ENCODE measurements around the gene APOBEC2.
"Not testable (repeated sequence)": the region's sequence is repeated elsewhere in the genome, so short reads cannot be mapped to it uniquely, and the experiment has no call there.

Gene APOBEC2

DNA sequence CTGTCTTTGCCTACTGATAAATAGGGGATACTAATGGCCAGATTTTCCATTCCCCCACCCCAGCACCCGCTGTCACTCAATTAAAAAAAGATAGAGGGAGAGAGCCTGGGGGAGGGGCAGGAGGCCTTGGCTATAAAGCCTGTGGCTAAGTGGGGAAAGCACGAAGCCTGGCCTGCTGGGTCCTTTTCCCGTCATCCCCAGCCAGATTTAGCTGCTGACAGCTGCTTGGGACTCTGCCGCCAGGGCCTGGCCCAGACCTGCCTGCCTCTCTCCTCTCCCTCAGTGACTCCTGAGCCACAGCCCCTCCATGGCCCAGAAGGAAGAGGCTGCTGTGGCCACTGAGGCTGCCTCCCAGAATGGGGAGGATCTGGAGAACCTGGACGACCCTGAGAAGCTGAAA is at the start of gene APOBEC2:
Gene APOBEC2 (plus strand): TSS at position 162 of the 400 bp plus-strand sequence. CDS start 146 bp downstream, at position 308.
- DNase-seq (ENCODE audit: extremely low read depth in 1 of 2, low read depth in 1 of 2) = no peak

DNA sequence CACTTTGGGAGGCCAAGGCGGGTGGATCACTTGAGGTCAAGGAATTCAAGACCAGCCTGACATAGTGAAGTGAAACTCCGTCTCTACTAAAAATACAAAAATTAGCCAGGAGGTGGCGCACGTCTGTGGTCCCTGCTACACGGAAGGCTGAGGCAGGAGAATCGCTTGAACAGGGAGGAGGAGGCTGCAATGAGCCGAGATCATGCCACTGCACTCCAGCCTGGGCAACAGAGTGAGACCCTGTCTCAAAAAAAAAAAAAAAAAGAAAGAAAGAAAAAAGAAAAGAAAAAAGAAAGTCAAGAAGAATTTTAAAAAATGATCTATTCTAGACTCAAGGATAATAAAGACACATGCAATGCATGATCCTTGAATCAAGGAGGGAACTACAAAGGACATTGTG is 46.8 kb upstream of the APOBEC2 start:
- DNase-seq (ENCODE audit: extremely low read depth in 1 of 2, low read depth in 1 of 2) = peak in 1 of 2 donors; percentile 17

DNA sequence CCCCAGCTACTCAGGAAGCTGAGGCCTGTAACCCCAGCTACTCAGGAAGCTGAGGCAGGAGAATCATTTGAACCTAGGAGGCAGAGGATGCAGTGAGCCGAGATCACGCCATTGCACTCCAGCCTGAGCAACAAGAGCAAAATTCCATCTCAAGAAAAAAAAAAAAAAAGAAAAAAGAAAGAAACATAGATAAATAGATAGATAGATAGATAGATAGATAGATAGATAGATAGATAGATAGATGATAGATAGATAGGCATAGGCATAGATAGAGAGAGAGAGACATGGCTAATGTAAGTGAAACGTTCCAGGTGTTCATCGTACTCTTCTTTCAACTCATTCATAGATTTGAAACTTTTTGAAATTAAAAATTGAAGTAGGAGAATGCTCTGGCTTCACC is 46.0 kb upstream of the APOBEC2 start:
- not testable (repeated sequence) for DNase-seq (ENCODE audit: extremely low read depth in 1 of 2, low read depth in 1 of 2)

DNA sequence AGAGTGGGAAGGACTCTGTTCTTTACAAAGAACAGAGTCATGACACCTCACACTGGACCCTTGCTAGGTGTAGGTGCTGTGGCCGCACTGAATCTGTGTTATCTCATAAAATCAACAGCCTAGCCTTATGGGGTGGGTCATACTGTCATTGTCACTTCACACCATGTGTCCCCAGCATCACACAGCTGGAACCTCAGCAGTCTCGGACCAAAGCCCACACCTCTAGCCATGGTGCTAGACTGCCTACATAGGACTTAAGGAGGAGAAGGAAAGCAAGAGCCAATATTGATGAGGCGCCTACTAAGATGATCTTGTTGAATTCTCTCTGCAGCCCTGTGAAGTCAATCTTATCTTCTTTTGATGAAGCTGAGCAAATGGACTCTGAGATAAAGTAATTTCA is 45.0 kb upstream of the APOBEC2 start:
- no peak for DNase-seq (ENCODE audit: extremely low read depth in 1 of 2, low read depth in 1 of 2)

DNA sequence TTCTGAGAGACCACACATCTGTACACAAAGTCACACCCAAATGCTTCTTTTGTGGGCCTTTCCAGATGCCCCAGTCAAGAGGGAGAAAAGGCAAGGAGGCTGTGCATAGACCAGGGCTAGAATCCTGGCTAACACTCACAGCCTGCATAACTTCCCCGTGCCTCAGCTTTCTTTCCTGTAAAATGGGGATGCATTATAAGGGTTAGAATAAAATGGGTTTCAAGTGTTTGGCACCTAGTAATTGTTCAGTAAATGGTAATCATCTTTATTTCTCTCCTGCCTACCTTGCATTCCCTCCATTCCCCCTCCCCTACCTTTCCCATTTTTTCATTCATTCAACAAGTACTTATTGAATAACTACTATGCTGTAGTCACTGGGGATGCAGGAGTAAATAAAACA is 43.3 kb upstream of the APOBEC2 start:
- DNase-seq (ENCODE audit: extremely low read depth in 1 of 2, low read depth in 1 of 2) = no peak

DNA sequence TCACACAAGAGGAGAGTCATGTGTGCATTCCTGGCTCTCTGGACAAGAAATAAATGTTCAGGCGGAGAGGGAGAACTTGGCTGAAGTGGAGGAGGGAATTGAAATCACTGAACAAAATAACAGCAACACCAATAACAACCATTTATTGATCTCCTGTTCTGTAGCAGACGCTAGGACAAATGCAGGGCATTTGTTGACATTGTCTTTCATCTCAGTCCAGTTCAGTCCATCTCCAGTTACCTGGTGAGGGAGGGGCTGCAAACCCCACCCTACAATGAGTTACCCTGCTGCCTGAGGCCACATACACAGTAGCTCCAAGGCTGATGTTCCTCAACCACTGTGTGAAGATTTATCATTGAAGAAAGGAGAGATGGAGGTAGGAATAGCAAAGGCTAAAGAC is 41.3 kb upstream of the APOBEC2 start:
- DNase-seq (ENCODE audit: extremely low read depth in 1 of 2, low read depth in 1 of 2) = no peak

DNA sequence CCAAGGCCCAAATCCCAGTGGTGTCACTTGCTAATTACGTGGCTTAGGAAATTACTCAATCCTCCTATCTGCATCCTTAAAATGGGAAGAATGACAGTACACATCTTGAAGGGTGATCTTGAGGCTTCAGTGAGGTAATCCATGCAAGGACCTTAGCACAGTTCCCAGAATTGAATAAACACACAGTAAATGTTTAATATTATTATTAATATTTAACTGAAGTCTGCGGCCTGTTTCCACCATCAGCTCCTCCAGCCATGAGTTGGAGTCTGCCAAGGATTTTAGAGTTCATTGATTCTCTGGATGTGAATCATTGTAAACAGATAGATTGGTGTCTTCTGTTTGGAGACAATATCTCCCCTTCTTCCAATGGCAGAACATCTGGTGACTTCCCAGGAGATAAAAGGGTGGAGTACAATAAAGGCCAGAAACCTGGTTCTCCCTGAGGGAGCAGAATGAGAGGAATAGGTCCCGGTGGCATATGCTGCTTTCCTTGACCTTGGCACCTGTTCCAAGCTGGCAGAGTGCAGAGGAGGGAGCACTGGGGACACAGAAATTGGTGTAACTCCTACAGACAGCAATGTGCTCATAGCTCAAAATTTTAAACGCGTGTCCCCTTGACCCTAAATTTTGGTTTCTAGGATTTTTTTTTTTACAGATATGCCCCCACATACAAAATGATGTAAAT is 39.4 kb upstream of the APOBEC2 start:
- DNase-seq (ENCODE audit: extremely low read depth in 1 of 2, low read depth in 1 of 2) = no peak

DNA sequence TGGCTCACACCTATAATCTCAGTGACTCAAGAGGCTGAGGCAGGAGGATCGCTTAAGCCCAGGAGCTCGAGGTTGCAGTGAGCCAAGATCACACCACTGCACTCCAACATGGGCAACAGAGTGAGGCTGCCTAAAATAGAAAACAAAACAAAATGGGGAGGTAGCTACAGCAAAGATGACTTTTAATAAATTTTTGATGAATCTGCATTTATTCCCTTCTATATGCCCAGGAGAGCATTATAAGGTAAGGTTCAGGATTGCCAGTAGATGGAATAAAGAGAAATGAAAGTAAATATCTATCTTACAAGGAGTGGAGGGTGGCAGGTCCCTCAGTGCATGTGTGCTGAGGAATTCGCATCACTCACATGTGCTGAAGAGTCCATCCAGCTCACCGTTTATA is 38.2 kb upstream of the APOBEC2 start:
- DNase-seq (ENCODE audit: extremely low read depth in 1 of 2, low read depth in 1 of 2) = no peak

DNA sequence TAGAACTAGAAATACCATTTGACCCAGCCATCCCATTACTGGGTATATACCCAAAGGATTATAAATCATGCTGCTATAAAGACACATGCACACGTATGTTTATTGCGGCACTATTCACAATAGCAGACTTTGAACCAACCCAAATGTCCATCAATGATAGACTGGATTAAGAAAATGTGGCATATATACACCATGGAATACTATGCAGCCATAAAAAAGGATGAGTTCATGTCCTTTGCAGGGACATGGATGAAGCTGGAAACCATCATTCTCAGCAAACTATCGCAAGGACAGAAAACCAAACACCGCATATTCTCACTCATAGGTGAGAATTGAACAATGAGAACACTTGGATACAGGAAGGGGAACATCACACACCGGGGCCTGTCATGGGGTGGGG is 37.1 kb upstream of the APOBEC2 start:
- DNase-seq (ENCODE audit: extremely low read depth in 1 of 2, low read depth in 1 of 2) = not testable (repeated sequence)

DNA sequence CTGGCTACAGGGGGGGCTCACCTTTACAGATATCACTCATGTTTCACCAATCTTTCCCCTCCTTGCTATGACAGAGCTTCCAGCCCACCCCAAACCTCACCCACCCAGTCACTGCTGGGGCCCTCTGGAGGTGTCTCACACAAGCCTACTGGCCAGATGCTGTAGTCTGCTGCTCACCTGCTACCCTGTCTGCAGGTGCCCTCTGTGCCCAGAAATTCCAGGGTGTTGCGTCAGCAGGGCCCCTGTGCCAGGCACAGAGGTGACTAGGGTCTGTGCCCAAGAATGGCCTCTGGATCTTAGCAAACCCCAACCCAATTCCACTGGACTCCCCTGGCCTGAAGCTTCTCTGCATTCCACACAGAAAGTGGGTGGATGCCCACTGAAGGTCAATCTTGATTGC is 35.3 kb upstream of the APOBEC2 start:
- no peak for DNase-seq (ENCODE audit: extremely low read depth in 1 of 2, low read depth in 1 of 2)

DNA sequence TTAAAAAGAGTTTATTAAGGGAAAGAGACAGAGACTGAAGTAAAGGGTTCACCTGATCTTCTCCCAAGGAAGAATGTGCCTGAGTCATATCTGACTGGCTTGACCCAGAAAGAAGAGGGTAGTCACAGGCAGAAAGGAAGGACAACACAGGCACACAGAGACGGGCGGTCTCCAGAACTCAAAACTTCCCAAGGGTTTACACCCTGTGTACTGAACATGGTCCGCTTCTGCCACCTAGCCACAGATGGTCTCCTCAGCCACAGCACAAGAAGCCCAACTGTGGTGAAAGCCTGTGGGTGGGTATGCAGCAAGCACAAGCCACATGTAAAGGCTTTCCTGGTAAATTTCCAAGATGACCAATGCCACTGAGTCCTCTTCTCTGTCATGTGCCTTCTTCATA is 31.2 kb upstream of the APOBEC2 start:
- no peak for DNase-seq (ENCODE audit: extremely low read depth in 1 of 2, low read depth in 1 of 2)

DNA sequence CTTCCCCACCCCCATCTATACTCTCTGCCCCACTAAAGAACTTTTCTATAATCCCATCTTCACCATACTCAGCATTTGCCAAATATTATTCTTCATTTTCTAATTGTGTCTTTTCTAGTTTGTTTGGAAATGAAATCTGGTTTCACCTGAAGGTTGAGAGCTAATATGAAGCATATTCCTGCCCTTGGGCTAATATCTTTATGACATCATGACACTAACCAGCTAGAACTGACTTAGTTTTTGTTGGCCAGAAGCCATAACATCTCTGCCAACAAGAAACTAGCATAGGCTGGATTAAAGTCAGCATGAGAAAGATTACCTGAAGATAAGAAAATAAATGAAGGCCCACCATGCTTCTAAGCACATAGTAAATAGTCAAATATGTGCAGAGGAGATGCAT is 30.7 kb upstream of the APOBEC2 start:
- no peak for DNase-seq (ENCODE audit: extremely low read depth in 1 of 2, low read depth in 1 of 2)

DNA sequence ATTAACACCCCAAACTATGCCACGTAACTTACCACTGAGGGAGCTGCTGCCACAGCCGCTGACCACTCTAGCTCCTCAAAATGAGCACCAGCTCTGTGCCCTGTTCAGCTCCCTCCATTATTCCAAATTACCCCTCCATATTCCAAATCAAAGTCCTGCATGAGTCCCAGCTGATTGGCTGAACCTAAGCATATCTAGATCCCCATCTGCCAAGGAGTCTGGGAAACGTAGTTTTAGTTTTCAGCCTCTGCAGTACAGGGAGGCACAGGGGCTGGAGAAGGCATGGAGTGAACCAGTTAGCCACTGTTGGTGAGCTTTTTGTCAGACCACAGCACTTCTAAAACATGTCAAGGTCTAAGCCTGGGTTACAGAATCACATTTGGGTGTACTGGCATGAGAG is 29.9 kb upstream of the APOBEC2 start:
- no peak for DNase-seq (ENCODE audit: extremely low read depth in 1 of 2, low read depth in 1 of 2)

DNA sequence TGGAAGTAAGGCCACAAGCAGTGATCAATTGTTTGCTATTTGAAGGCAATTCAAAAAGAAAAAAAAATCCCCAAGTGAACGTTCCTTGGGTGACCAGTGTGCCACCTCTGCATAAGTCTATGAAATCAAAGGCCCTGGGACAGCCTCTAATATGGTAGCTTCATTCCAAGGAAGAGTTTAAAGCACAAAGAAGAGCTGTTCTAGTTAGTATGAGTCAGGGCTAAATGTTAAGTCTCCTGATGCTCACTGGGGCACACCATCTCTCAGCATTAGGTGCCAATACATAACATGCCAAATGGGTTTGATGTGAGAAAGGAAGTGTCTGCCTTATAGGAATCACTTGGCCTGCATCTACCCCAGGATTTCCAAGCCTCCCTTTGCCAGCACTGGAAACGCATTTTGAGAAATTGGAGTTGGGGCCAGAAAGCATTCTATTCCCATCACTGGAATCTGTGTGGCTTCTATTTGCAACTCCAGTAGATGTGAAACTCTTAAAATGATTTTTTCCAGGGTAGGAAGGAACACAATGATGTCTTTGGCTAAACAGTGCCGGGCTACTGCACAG is 27.0 kb upstream of the APOBEC2 start:
- DNase-seq (ENCODE audit: extremely low read depth in 1 of 2, low read depth in 1 of 2) = no peak

DNA sequence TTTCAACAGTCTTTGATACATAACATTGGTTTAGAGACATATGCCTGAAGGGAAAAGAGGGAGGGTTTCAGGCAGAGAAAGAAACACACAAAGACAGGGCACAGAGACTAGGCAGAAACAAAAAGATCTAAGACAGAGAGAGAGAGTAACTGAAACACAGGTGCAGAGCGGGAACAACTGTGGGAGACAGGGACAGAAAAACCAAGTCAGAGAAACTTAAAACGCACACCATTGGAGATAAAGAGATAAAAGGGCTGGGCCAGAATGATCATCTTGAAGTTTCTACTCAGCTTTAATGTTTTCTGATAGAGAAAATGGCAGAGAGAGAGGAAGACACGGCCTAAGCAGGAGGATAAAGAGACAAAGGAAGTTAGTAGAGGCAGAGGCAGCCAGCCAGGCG is 25.8 kb upstream of the APOBEC2 start:
- DNase-seq (ENCODE audit: extremely low read depth in 1 of 2, low read depth in 1 of 2) = no peak

DNA sequence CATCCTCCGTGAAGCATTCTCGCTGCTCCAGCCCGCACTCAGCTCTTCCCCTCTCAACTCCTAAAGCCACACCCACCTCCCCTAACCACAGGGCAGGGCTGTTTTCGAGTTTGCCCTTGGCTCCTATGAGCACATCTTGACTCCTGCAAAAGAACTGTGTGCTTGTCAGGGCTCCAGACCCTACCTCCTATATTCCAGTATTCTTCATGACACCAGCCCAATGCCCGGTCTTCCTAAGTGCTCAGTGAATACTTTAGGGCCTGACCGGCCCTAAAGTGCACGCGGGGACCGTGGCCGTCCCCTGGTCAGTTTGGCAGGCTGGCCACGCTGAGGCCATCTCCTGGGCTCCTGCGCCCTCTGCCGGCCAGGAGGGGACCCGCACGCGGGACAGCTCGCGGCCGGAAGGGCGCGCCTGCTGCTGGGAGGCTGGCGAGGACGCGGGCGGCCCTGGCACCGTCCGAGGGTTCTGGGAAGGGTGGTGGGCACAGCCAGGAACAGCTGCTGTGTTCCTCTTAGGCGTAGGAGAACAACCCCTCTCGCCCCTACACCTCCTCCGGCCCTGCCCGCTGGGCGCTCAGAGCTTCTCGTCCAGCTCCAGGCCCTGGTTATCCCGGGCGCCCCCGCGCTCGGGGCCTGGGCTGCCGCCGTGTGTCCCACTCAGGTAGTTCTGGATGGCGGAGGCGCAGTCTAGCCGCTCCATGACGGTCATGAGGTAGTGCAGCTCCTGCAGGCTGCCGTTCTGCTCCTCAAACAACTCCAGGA is 25.0 kb upstream of the APOBEC2 start:
- peak in 1 of 2 donors; percentile 61 for DNase-seq (ENCODE audit: extremely low read depth in 1 of 2, low read depth in 1 of 2)

DNA sequence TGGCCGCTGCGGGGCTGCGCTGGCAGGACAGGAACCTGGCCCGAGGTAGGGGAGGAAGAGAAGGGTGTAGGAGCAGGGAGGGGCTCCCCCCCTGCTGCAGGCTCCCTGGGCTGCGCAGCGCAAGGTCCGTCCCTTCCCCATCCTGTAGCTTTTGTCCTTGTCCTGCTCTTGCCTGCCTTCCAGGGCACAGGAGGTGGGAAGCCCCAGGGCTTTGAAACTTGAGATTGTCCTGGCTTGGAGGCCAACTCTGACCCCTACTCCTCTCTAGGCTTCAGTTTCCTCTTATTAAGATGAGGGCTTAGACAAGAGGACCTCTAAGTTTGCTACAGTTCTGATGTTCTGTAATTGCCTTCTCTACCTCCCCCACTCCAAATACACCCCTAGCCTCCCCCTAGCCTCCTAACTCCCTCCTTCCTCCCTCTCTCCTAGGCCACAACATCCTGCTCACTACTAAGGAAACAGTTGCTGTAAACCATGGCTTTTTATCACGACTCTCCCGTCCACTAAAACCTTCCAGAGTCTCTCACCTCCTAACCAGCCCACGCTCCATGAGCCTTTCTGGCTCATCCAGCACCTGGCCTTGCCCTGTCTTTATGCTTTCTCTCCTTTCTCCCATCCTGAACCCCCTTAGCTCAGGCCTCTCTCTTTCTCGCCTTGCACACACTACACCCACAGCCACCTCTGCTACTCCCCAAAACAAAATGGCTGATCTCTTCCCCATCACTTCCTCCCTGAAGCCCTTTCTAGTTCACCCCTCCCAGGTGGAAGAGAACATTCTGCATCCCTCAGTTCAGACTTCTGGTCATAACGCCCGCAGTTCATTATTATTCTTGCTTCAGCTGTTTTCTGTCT is 24.2 kb upstream of the APOBEC2 start:
- no peak for DNase-seq (ENCODE audit: extremely low read depth in 1 of 2, low read depth in 1 of 2)

DNA sequence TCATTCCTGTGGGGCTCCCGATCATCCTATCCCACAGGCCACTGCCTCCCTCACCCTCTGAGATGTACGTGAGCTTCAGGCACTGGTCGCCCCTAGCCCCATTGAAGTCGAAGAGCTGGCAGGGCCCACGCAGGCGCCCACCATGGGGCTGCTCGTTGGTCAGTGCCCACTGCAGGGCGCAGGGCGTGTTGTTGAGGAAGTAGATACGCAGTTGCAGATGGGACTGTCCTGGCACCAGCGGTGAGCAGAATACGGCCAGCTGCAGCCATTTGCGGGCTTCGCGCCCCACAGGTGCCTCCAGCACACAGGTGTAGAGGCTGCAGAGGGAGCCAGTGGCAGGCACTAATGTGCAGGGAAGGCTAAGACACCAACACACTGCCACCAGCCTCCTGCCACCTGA is 20.2 kb upstream of the APOBEC2 start:
- DNase-seq (ENCODE audit: extremely low read depth in 1 of 2, low read depth in 1 of 2) = no peak

DNA sequence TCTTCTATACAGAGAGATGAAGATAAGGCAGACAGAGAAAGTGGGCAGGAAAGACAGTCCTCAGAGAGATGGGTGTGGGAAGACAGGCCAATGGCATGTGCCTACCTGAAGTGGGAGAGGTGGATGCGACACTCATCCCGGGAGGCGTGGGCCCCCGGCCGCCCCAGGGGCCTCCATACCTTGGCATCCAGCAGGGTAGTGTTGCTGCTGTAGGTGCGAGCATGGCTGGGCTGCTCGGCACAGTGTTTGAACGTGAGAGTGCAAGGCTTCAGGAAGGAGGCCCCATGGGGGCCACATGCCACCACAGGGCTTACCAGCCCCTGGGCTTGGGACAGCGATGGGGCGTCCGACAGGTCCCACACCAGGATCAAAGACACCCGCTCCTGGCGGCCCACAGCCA is 19.2 kb upstream of the APOBEC2 start:
- no peak for DNase-seq (ENCODE audit: extremely low read depth in 1 of 2, low read depth in 1 of 2)

DNA sequence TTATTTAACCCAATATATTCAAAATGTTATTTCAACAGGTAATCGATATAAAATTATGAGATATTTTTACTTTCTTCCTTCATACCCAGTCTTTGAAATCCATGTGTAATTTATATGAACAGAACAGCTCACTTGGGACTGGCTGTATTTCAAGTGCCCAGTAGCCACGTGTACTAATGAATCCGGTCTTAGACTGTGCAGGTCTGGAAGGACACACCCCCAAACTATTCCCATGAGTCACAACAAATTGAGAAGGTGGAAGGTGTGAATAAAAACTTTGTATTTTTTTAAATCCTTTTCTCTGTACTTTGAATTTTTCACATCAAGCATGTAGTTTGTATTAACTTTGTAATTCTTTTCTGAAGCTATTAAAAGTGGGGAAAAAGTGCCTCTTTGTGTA is 16.8 kb upstream of the APOBEC2 start:
- no peak for DNase-seq (ENCODE audit: extremely low read depth in 1 of 2, low read depth in 1 of 2)

DNA sequence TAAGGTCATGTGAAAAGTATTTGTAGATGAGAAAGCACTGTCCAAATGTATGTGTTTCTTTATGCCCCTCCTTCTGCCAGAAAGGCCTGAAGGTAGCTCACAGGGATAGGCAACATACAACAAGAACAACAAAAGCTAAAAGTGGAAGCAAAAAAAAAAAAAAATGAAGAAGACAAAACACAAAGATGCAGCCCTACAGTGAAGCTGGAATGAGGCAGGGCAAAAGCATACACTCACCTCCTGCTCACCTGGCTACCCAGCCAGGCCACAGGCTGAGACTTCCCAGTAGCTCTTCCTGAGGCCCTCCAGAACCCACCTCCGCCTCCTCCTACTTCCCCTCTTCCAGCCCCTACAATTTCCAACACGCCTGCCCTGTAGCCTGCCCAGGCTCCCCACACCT is 16.4 kb upstream of the APOBEC2 start:
- no peak for DNase-seq (ENCODE audit: extremely low read depth in 1 of 2, low read depth in 1 of 2)

Data from activated CD8-positive, alpha-beta memory T cell treated with anti-CD3 and anti-CD28 coated beads for 1 hour (primary cell).